ENCODE measurements around the gene LAMTOR3.

DNA sequence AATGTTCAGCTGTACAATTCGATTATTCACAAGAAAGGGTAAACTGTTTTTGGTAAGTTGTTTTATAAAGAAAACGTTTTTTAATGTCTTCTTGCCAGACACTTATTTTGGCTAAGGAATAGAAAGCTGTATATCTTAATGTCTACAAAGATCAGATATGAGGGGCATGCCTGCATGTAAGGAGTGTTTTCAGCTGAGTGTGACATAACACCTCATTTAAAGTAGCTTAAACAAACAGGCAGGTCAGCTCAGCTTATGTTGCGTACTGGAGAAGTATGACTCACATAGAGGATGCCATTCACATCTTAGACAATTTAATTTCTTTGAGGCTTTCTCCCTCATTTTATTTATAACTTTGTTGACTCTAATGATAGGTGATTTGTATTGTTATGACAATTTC, 30.4 kb downstream of the LAMTOR3 start:
- TF ChIP-seq, protein P1, sequence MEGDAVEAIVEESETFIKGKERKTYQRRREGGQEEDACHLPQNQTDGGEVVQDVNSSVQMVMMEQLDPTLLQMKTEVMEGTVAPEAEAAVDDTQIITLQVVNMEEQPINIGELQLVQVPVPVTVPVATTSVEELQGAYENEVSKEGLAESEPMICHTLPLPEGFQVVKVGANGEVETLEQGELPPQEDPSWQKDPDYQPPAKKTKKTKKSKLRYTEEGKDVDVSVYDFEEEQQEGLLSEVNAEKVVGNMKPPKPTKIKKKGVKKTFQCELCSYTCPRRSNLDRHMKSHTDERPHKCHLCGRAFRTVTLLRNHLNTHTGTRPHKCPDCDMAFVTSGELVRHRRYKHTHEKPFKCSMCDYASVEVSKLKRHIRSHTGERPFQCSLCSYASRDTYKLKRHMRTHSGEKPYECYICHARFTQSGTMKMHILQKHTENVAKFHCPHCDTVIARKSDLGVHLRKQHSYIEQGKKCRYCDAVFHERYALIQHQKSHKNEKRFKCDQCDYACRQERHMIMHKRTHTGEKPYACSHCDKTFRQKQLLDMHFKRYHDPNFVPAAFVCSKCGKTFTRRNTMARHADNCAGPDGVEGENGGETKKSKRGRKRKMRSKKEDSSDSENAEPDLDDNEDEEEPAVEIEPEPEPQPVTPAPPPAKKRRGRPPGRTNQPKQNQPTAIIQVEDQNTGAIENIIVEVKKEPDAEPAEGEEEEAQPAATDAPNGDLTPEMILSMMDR (IDR thresholded peaks at IDR 0.05), result no peak
- TF ChIP-seq EZH2 (IDR thresholded peaks at IDR 0.05), result no peak
- TF ChIP-seq EZH2phosphoT487 (IDR thresholded peaks at IDR 0.05), result no peak

Measured in neural progenitor cell (in vitro differentiated cells).